ENCODE measurements around the gene NACC2.

GRCh38 chr9:136084063-136084944 lies 10.8 kb downstream of the NACC2 start:
- TF ChIP-seq CTCF (IDR thresholded peaks at IDR 0.05; ENCODE audit: extremely low read depth in 1 of 2, insufficient read depth in 1 of 2, low read depth in 1 of 2, low read length in 2 of 2) (no peak), POLR2AphosphoS5 (IDR thresholded peaks at IDR 0.05; ENCODE audit: insufficient read depth, low read depth, low read length) (no peak), MYC (IDR thresholded peaks at IDR 0.05; ENCODE audit: low read depth, low read length) (no peak), MAX (IDR thresholded peaks at IDR 0.05; ENCODE audit: insufficient read depth, insufficient read length) (no peak), POLR2A (IDR thresholded peaks at IDR 0.05; ENCODE audit: low read depth, low read length) (no peak)
